HEK293T (cell line): Measurements from ENCODE around the gene DNASE1L2.

ENCODE experiments used
- CTBP1 ChIP-seq: fragments of 450-650 bp; IDR thresholded peaks from 2 replicates; pipeline ENCODE4 v1.6.1; 2016; ENCODE audit warnings: borderline replicate concordance
- FOXA1 ChIP-seq: fragments of 450-650 bp; IDR thresholded peaks from 2 replicates; pipeline ENCODE4 v1.6.1; 2016; ENCODE audit warnings: mild to moderate bottlenecking
- SUZ12 ChIP-seq: fragments of 450-650 bp; IDR thresholded peaks from 2 replicates; pipeline ENCODE4 v1.6.1; 2016; ENCODE audit warnings: mild to moderate bottlenecking
- TARDBP ChIP-seq: fragments of 450-650 bp; IDR thresholded peaks from 2 replicates; pipeline ENCODE4 v1.6.1; 2016

- TF ChIP-seq CTBP1 (no peak), SUZ12 (no peak), FOXA1 (no peak), TARDBP (no peak)
These were observed 39.9 kb upstream of the DNASE1L2 start, which contains the start of gene CASKIN1 for GRCh38 chr16:2196162-2196980.
